Progenitor cell of endocrine pancreas (in vitro differentiated cells): ENCODE measurements around the gene FSTL4. TPM values are rescaled to one million over a fixed set of nuclear protein-coding genes. Genes with fewer than 3 reads are reported as not detected.

ENCODE experiments used
- DNase-seq: peaks from one replicate; pipeline ENCODE4 v3.0.0; 2021; ENCODE audit warnings: low spot score; ENCODE audit not compliant: unreplicated experiment
- H3K27ac Mint-ChIP-seq: 2 replicates; pipeline ENCODE4 v1.8.0; 2021; ENCODE audit warnings: mild to moderate bottlenecking, moderate library complexity, mixed read lengths
- H3K27me3 Mint-ChIP-seq: 2 replicates; pipeline ENCODE4 v1.8.0; 2021; ENCODE audit warnings: mixed read lengths
- H3K36me3 Mint-ChIP-seq: 2 replicates; pipeline ENCODE4 v1.8.0; 2022; ENCODE audit warnings: mixed read lengths; ENCODE audit not compliant: insufficient read depth
- H3K4me1 Mint-ChIP-seq: 2 replicates; pipeline ENCODE4 v1.8.0; 2021; ENCODE audit warnings: low read depth, mixed read lengths
- H3K4me3 Mint-ChIP-seq: 2 replicates; pipeline ENCODE4 v1.8.0; 2021; ENCODE audit warnings: low read depth, mild to moderate bottlenecking, moderate library complexity, mixed read lengths
- H3K9me3 Mint-ChIP-seq: 2 replicates; pipeline ENCODE4 v1.8.0; 2021; ENCODE audit warnings: low read depth, mixed read lengths
- total RNA-seq: library from RNA; stranded (reverse); gene quantifications from 2 replicates; pipeline ENCODE4 v1.2.1, GENCODE V29; 2021
- TF ChIP-seq, protein P1 (sequence below): fragments of 200-600 bp; sonication (generic); IDR thresholded peaks from one replicate; pipeline ENCODE4 v1.5.0; 2021; ENCODE audit warnings: antibody characterized with exemption, mild to moderate bottlenecking; ENCODE audit not compliant: unreplicated experiment

FSTL4 gene
- total RNA-seq, 1 donor from 2014 or later = 2.4 TPM

DNA sequence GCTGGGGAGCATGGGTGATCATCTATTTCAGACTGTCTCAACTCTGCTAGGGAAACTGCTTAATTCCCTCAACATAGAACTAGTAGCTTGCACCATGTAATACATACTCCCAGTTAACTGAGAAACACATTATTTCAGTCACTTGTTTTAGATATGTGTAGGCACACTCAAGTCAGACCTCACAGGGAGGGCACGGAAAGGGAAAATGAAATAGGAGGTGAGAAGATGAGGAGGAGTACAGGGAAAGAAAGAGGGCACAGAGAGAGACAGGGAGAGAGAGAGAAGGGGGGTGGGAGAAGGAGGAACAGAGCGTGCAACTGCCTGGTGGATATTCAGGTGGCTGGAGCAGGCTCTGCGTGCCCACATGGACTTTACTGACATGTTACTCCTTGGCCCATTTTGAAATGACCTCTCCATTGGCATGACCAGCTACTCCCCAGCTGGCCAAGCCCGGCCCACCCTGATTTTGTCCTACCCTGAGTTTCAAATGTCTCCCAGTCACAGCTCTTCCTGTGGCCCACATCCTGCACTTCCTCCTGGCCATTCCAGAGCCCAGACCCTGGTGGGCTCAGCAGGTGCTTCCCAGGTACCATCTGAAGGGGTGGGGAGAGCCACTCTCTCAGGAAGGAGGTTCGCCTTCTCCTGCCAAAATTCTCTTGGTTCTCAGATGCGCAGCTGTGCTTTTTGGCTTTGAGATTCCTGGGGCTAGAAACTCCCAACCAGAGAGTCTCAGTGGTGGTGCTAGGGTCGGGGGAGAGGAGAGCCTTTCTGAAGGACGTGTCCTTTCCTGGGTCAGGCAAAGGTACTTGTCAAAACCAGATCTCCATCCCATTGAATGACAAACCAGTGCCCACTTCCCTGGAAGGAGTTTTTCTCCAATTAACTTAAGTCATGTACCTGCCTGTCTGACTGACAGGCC is 229.4 kb downstream of the FSTL4 start:
- Mint-ChIP-seq H3K36me3 (no peaks in the 10 kb centered on the region), H3K4me3 (no peak overlapping the region), H3K27ac (peak overlapping the region; percentile 21), H3K9me3 (peaks cover 6% of the 10 kb centered on the region), H3K27me3 (peaks cover 18% of the 10 kb centered on the region), H3K4me1 (peaks cover 4% of the 10 kb centered on the region)
- TF ChIP-seq, protein P1, sequence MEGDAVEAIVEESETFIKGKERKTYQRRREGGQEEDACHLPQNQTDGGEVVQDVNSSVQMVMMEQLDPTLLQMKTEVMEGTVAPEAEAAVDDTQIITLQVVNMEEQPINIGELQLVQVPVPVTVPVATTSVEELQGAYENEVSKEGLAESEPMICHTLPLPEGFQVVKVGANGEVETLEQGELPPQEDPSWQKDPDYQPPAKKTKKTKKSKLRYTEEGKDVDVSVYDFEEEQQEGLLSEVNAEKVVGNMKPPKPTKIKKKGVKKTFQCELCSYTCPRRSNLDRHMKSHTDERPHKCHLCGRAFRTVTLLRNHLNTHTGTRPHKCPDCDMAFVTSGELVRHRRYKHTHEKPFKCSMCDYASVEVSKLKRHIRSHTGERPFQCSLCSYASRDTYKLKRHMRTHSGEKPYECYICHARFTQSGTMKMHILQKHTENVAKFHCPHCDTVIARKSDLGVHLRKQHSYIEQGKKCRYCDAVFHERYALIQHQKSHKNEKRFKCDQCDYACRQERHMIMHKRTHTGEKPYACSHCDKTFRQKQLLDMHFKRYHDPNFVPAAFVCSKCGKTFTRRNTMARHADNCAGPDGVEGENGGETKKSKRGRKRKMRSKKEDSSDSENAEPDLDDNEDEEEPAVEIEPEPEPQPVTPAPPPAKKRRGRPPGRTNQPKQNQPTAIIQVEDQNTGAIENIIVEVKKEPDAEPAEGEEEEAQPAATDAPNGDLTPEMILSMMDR = no peak
- no peak for DNase-seq

DNA sequence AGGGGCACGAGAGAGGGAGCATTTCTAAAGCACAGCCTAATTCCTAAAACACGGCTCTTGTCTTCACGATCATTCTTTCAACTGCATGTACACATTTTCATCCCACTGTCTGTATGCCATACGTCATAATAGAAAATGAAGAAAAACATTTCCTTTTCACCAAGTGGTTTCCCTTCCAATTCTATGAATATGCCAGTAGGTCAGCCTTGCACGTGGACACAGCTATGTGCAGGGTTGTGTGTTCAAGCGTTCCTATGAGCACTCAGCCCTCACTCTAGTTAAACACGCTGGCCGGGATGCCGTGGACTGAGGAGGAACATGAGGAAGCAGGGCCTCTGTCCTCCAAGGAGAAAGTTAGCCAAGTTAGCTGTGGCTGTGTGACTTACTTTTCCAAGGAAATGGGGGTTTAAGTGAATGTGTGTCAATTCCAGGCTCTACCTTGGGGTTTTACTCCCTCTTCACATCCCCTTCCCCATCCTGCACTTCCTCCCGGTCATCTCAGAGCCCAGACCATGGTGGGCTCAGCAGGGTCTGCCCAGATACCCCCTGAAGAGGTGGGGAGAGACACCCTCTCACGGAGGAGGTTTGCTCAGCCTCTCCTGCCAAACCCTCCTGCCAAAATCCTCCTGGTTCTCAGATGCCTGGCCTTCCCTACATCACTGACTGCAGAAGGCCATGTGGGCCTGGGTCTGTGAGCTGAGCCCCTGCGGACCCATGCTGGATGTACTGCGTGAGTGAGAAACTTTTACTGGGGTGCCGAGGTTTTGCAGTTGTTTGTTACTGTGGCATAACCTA is 230.6 kb downstream of the FSTL4 start:
- Mint-ChIP-seq H3K27ac (no peak overlapping the region), H3K36me3 (no peaks in the 10 kb centered on the region), H3K4me1 (peaks cover 4% of the 10 kb centered on the region), H3K27me3 (peaks cover 18% of the 10 kb centered on the region), H3K9me3 (peaks cover 18% of the 10 kb centered on the region), H3K4me3 (no peak overlapping the region)
- TF ChIP-seq, protein P1 = no peak
- no peak for DNase-seq

DNA sequence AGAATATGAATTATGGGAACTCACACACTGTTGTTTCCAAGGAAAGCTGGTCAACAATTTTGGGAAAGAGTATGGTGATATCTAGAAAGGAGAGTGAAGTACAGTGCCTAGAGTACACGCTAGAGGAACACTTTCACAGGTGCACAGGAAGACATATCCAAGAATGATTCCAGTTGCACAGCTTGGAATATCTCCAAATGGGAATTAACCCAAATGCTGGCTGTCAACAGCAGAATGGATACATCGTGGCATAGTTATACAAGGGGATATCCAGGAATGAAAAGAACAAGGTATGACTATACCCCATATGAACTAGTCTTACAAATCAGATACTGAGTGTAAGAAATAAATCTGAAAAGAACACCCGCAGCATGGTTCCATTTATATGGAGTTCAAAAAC is 231.3 kb downstream of the FSTL4 start:
- TF ChIP-seq, protein P1 = no peak
- Mint-ChIP-seq H3K27ac (no peak overlapping the region), H3K4me1 (peaks cover 4% of the 10 kb centered on the region), H3K36me3 (no peaks in the 10 kb centered on the region), H3K27me3 (peaks cover 14% of the 10 kb centered on the region), H3K4me3 (no peak overlapping the region), H3K9me3 (peaks cover 21% of the 10 kb centered on the region)
- no peak for DNase-seq

DNA sequence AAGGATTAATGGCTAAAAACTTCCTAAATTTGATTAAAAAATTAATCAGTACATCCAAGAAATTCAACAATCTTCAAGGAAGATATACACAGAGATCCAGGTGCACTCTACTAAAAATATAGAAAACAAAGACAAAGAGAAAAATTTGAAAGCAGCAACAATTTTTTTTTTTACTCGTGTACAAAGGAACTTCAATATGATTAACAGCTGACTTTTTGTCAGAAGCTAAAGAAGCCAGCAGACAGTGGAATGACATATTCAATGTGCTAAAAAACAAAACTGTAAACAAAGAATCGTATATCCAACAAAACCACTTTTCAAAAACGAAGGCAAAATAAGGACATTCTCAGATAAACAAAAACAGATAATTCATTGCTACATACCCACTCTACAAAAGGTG is 234.6 kb downstream of the FSTL4 start:
- H3K36me3 Mint-ChIP-seq = no peaks in the 10 kb centered on the region
- no peak overlapping the region for H3K4me3 Mint-ChIP-seq
- peaks cover 7% of the 10 kb centered on the region for H3K27me3 Mint-ChIP-seq

DNA sequence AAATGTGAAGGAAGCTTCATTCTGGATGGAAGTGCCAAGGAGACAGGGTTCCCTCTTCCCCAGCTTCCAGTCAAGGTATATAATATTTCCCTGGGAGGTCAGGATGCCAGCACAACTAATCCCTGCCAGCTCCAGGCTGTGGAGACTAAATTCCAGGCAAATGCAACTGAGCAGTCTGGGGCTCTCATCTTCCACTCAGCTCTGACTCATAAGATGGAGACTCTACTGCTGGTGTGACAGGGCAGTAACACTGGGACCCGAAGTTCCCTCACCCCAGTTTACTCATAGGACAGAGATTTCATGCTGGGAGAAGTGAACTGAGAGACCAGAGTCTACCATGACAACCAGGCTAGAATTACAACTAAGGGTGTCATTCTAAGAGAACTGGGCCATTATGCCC is 235.4 kb downstream of the FSTL4 start:
- peaks cover 26% of the 10 kb centered on the region for H3K9me3 Mint-ChIP-seq
- H3K27ac Mint-ChIP-seq = no peak overlapping the region
- DNase-seq = no peak
- H3K4me3 Mint-ChIP-seq = no peak overlapping the region
- H3K27me3 Mint-ChIP-seq = no peaks in the 10 kb centered on the region
- TF ChIP-seq, protein P1 = no peak
- H3K36me3 Mint-ChIP-seq = no peaks in the 10 kb centered on the region
- no peaks in the 10 kb centered on the region for H3K4me1 Mint-ChIP-seq

More for the DNA sequence above, 234.6 kb downstream of the FSTL4 start:
- Mint-ChIP-seq H3K27ac (no peak overlapping the region), H3K9me3 (peaks cover 26% of the 10 kb centered on the region), H3K4me1 (no peaks in the 10 kb centered on the region)
- TF ChIP-seq, protein P1 = no peak
- DNase-seq = no peak
